Stimulated activated CD8-positive, alpha-beta memory T cell treated with anti-CD3 and anti-CD28 coated beads, Interleukin-4, amount 100 ng/mL, for 4 hours (primary cell): ENCODE measurements around the gene RFFL.

ENCODE experiments used
- DNase-seq, 2 donors: peaks; one replicate each; pipeline ENCODE4 v3.0.0-alpha.2; 2020; ENCODE audit warnings: low read depth in 2 of 2, low spot score in 1 of 2

Gene RFFL

DNA sequence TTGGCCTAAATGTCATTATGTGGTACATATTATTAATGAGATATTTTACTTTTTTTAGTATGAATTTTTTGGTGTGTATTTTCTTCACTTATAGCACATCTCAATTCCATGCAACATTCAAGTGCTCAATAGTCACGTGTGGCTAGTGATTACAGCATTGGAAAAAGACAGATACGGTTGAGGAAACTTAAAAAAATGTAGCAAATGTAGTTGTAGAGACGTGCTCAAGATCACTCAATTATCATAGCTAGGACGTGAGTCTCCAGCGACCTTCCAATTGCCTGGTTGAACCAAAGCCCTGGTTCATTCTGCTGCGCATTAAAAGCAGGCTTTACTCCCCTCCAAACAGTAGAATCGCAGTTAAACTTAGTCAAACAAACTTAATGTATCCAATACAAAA, 84.4 kb downstream of the RFFL start:
- DNase-seq = no peak

DNA sequence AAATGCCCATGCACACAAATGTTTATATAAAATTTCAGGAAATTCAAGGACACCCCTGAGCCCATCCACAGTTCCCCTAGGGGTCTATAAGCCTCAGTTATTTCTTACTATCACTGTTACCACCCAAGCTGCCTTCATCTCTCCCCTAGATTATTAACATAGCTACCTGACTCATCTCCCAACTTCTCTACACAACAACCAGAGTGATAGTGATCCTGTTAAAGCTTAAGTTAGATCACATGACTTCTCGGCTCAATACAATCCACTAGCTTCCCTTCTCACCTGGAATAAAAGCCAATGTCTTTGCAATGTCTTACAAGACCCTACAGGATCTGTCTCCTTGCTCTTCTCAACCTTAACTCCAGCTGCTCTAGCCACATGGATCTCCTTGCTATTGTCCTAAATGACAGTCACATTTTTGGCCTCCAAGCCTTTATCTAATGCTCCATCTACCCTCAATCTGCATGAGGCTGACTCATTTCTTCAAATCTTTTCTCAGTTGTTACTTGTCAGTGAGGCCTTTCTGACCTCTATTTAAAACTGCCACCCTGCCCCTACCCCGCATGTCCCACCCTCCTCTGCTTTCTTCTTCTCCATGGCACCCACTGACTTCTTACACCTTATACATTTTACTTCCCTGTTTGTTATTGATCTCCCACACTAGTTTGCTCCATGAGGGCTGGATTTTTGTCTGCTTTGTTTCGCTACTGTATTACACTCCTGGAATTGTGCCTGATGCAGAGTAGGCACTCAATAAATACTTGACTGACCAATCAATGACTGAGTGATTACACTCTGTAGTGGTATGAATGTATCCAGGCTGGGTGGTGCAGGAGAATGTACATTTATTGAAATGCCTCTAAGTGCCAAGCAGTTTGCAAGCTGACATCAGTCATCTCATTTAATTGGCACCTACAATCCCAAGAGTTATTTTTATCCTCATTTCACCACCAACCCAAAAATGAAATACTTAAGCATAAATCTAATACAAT, 88.4 kb downstream of the RFFL start:
- no peak for DNase-seq

DNA sequence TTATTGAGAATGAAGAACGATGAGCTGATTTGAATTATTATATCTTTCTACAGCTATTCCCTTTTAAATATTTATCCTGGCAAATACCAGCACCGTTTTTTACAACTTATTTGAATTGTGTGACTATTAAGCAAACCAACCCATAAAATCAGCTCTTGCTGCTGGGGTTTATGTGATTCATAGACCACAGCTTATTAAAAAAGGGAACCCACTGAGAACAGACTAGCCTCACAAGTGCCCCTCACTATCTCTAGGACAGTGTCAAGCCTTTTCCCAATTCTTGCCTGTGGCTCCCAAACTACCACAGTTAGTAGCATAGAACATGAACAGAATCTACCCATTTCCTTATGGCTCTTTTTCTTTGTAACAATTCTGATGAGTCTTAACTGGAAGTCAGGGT, 89.3 kb downstream of the RFFL start:
- DNase-seq = no peak

DNA sequence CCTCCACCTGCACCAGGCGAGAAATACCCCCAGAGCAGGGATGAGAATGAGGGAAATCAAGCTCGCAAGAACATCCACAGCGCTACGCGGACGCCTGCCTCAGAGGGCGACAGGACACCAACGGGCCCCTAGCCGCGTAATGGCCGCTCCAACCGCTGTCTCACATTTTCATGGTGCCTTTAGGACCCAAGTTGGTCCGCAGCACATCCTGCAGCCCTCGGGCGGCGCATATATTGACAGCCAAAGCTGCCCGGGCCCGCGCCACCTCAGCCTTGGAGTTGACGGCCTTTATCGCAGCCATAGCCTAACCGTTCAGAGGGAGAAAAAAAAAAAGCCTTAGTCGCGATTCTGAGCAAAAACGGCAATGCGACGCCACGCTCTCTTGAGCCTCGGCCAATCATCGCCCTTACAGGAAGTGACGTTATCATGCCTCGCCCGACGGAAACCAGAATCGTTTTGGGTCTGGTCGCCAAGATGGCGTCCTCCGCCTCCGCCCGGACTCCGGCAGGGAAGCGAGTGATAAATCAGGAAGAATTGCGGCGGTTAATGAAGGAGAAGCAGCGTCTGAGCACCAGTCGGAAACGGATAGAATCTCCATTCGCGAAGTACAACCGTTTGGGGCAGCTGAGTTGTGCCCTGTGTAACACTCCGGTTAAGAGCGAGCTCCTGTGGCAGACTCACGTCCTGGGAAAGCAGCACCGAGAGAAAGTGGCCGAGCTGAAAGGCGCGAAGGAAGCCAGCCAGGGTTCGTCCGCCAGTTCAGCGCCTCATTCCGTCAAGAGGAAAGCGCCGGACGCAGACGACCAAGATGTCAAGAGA, 102.2 kb downstream of the RFFL start, which contains the start of the genes CCT6B and ZNF830:
TSS of gene CCT6B (minus strand) at position 368 of the 819 bp plus-strand sequence. CDS start at position 301, 67 bp downstream.
TSS of gene ZNF830 (plus strand) at position 448 of the 819 bp plus-strand sequence. CDS start at position 475, 27 bp downstream.
- DNase-seq = peak; percentile 81 to 82

DNA sequence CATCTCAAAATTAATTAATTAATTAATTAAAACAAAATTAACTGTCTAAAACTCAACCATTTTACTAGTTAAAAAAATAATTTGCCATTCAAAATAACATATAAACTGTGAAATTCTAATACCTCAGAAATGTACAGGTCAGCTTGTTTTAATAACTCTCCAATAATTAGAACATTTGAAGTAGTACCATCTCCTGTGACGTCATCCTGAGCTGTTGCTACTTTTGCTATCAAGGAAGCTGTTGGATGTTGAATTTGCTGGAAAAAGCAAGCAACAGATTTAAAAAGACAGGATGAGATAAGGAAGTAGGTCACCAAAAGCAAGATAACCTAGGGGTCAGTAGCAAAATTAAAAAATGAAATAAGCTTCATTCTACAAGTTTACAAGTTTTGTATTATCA, 105.1 kb downstream of the RFFL start:
- no peak for DNase-seq
